Amniotic epithelial cell (primary cell): ENCODE results near the gene DCLK1.
"Not testable (repeated sequence)": the region's sequence is repeated elsewhere in the genome, so short reads cannot be mapped to it uniquely, and the experiment has no call there.

Experiments
- DNase-seq: peaks from one replicate; pipeline ENCODE4 v3.0.0-alpha.2; 2010; ENCODE audit warnings: low read depth

DCLK1 gene

DNA sequence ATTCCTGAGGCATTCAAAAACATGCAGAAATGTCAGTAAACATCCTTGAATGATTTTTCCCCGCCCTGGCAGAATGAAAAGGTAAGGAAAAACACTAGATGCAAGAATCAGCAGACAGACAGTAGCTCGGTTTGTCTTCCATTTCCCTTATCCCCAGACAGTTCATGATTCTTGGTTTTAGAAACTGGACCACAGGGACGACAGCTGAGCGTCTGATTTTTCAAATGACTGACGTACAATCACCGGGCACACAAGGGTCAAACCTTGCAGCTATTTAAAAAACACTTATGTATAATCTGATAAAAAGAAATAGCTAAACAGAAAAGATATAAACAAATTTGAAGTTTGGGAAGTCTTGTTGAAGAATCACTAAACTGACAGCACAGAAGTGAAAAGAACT lies 47.1 kb downstream of the DCLK1 start:
- no peak for DNase-seq

DNA sequence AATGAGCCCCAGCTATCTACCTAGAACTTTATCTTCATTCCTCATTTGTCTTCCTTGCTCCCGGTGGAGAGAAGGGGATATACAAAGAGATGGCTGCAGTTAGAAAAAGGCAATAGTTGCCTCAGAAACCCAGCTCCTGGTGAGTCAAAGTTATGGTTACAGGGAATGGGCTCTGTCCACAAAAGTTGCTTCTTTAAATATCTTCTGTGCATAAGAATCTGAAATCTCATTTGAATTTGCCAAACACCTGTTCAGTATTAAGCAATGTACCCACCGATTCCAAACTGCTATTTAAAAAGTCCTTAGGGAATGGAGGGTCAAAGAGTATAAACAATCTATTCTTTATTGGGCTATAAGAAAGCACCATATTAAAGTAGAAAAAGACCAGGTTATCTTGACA lies 48.4 kb downstream of the DCLK1 start:
- DNase-seq = no peak

DNA sequence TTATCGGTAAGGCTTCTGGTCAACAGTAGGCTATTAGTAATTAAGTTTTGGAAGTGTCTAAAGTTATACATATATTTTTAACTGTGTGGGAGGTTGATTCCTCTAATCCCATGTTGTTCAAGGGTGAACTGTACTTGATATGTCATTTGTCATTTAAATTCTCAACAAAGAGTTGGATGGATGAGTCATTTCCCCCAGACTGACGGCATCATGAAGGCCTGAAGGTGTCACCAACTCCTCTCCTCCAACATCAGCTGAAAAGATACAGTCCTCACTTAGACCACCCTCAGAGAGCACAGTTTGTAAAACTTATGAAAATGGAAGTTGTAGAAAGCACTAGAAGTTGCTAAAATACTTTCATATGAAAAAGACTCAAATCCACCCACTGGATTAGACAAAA lies 48.8 kb downstream of the DCLK1 start:
- DNase-seq = no peak

DNA sequence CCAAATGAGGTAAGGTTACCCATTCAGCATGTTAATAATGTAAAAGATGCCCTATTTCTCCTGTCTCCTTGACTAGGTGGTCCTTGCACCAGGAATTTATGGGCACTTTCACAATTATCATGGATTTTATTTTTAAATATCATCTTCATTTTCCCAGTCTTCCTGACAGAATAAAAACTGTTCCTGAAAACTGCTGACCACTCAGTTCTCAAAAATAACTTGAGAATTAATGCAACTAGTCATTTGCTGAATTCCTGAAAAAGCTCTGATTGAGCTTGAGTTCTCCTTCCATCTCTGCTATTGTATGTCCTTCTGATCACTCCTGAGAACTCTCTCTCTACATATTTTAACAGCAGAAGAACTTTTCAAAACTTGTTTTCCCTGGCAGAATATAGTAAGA lies 55.0 kb downstream of the DCLK1 start:
- DNase-seq = no peak

DNA sequence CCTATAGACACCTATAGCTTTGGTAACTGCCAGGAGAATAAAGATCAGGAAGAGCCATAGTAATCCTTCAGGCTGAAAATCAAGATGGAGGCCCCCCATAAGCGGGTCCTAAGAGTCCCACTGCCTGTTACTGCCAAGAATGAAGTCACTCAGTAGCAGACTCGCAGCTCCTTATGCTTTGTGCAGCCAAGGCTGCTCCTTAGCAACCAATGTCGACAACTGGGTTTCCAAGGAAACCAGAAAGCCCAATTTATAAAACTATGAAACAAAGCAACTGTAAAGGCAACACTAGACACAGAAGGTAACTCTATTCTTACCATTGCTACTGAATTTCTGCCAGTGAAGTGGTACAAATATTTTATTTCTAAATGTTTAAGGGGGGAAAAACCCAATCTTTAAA lies 56.5 kb downstream of the DCLK1 start:
- DNase-seq = no peak

DNA sequence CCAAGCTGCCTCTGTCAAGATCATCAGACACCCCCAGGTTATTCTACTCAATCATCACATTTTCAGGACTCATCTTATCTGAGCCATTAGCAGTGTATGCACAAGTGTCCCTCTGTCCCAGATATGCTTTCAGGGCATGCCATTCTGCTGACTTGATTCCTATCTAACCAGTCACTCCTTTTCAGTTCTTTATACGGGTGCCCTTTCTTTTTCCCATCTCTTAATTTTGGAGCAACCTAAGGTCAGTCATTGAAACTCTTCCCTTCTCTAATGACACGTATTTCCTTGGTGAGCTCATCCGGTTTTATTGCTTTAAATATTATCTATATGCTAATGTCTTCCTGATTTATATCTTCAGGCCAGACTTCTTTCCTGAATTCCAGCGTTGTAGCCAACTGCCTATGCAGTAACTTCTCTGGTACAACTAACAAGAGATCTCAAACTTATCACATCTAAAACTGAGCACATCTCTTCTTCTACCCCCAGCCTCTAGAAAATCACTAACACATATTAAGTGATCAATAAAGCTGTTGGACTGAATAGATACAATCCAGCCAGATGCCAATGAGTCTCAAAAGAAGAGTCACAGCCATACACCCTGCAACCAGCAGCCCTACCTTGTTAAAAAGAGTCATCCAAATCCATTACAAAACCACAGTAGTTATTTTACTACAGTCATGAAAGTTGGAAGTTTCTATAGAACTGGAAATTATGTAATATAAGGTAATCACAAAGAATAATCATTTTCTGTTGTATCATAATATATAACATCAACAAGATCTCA lies 58.8 kb downstream of the DCLK1 start:
- no peak for DNase-seq

DNA sequence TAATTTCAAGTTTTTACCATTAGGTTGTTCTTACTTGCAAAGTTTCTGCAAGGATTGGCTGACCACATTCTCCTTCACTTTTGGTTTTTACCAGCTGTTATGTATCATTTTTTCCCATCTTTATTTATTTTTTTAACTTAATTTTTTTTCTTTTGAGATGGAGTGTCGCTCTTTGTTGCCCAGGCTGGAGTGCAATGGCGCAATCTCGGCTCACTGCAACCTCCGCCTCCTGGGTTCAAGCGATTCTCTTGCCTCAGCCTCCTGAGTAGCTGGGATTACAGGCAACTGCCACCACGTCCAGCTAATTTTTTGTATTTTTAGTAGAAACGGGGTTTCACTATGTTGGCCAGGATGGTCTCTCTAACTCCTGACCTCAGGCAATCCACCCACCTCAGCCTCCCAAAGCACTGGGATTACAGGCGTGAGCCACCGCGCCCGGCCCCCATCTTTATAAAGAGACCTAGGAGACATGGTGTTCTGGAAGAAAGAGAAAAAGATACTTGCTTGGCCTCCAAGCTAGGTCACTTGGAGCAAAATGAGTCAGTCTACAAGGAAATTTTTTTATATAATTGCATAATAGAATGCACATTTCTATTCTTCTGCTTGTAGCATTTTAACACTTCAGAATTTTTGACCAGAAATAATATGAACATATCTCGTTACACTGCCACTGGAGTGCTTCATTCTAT lies 60.5 kb downstream of the DCLK1 start:
- DNase-seq = not testable (repeated sequence)

DNA sequence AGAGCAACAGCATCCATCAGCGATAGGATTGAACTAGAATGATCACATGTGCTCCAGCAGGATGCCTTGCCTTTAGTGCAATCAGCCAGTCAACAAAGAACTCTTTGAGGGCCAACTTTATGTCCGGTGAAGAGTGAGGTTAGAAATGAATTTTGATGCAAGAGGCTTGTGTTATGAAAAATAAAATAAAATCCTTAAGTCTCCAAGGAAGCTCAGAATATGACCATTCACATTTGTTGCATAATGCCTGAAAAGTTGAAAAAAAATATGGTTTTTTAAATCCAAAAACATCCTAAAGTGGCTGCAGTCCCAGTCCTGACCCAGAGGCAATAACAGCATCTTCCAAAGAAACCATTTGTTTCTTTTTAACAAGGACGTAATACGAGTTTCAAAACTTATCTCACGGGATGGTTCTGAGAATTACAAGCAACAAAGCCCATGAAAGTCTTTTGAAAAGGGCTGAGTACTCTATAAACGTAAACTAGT lies 61.3 kb downstream of the DCLK1 start:
- no peak for DNase-seq

DNA sequence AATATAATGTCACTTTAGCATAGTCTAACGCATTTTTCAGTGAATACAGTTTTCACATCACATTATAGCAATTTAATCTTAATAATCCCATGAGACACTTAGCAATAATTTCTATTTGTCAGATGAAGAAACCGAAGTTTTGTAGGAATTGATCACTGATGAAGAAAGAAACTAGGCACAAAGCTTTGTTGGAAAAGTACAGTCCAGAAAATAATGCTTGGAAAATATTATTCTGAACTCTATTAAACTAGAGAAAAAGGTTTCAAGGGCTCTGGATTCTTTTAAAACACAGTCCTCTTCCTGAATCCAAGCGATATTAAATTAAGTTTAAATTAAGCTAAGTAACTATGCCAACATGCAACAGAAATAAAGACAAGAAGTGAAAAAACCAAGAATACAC lies 62.2 kb downstream of the DCLK1 start:
- DNase-seq = no peak

DNA sequence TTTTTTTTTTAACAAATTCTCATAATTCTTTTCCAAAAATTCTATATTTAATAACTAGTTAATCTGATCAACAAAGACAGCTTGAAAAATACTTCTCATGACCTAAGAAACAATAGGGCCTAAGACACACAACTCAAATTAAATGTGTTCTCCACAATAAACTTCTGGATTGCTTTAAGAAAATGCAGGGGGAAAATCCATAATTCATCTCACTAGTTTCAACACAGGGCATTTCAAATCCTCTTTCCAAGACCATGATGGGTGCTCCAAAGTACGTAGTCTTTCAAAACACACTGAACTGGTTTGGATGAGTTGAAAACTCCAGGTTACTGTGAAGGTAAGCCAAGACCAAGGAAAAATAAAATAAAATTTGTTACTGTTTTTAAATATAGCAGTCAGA lies 62.6 kb downstream of the DCLK1 start:
- no peak for DNase-seq

DNA sequence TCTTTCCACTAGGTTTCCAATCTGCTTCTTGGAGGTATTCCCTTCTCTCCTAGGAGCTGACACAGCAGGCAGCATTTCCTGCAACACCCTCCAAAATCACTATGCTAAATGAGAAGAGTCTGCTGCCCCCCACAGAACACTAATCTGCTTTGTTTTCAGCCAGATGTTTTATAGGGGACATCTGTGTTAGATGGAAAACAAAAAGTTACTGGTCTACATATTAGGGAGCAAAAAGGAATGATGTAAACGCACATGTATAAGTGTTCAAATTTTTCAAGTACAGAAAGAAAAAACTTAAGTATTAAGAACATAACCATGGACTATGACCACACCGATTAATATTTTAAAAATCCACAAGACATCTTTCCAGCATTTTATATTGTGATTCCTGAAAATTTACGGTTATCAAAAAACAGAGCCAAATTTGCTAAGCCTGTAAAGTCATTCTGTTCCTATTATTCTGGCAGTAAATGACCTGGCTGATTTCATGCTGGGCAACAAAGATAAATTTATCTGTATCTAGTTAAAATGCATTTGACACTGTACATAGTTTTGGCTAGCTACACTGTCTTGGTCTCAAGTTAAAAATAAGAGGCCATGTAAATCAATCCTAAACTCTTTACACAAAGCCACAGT lies 63.3 kb downstream of the DCLK1 start:
- DNase-seq = no peak

DNA sequence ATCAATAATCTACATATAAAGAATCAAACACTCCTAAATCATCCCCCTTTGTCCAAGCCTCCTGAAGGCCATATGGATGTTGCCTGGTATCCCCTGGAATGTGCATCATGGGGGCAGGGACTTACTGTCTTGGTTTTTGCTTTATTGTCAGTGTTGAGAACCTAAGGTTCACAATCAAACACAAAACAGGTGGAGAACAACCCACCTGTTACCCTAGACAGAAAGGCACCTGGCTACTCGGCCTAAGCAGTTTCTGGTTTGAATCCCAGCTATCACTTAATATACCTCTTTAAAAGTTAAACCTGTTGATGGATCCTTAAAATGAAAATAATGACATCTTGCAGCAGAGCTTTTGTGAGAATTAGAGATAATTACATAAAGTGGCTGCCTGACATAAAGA lies 68.9 kb downstream of the DCLK1 start:
- no peak for DNase-seq

DNA sequence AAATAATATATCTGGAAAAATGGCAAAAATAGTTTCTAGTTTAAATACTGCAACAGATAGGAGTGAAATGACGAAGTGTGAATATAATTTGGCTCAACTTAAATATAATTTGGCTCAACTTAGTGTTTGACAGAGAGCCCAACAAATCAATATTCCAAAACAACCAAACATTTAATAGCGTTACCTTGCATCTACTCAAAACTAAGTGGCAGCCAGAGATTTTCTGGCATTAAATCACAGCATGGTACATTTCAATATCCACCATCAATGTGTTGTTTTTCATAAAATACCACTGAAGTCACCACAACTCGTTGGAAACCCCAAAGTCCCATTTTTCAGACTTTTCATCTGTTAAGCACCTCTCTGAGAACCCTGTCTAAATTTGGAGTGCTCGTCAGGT lies 69.6 kb downstream of the DCLK1 start:
- DNase-seq = no peak

DNA sequence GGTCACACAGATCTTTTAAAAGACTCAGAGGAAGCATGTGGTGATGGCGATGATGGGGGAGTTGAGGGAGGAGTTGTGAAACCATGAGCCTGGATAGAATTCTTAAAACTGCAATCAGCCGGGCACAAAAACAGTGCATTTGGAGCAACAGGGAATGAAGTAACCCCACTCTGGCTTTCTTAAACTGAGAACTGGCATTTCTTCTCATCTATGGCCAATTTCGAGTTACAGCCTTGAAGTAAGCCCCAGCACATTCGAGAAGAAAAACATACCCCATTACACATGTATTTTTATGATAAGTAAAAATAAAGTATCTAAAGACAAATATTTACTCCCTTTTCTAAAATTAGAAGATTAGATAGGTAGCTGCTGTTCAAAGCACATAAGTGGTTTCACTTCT lies 70.1 kb downstream of the DCLK1 start:
- DNase-seq = no peak

DNA sequence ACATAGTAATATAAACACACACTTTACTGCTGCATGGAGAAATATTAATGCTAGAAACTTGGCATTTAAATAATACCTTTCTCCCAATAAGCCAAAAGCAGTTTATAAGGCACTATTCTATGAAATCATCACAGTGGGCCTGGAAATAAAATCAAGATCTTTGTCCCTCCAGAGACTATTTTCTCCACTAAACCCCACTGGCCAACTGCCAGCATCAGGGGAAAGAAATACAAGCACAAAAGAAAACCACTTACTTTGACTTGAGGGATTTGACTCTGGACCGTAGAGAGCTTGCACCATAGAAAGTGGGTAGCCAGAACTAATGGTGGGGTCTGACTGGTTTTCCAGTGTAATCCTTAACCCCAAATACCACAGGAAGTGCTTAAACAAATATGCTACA lies 71.9 kb downstream of the DCLK1 start:
- no peak for DNase-seq

DNA sequence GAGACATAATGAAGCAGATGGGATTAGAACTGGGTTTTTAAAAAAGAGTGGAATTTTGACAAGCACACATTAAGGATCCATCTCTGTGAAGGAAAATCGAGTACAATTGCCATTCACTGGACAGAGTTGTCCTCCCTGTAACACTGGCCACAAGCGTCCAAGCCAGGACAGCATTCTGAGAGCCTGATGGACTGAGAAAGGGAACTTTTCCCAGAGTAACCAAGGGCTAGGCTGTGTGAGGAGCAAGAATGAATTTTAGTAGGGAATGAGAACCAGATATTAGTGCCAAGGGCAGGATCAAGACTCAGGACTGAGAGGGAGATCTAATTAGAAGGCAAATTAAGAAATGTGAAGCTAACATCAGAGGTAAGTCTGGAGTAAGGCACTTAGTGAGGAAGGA lies 73.1 kb downstream of the DCLK1 start:
- no peak for DNase-seq

DNA sequence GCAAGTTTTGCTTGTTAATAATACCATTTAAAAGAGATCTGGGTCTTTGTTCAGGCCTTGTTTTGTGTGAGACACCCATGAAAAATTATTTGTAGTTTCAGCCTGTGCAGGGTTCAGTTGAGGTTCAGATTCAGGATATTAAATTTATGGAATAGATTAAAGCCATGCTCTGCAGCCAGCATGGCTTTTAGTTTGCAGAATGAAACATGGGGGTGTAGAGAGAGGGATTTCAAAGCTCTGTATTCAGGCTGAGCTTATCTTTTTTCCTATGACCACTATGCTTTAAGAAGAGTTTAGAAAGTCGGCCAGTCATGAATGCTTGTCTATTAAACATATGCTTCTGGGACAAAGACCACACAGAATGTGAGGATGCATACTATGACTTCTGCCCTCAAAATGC lies 73.6 kb downstream of the DCLK1 start:
- DNase-seq = no peak

DNA sequence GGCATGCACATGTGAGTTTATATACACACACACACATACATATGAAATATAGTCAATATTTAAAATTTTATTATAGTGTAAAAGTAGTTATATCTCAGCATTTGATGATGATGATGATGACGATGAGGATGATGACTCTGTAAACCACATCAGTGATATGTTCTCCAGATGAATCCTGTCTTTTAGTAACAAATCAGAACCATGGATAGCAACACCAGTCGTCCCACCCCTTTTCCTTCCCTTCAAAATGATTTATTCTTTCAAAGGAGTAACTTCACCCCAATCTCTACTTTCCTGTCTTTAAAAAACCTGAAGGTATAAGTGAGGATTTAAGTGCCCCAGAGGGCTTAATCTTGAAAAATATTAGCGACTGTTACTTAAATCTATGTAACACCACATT lies 74.1 kb downstream of the DCLK1 start:
- peak; percentile 19 for DNase-seq

DNA sequence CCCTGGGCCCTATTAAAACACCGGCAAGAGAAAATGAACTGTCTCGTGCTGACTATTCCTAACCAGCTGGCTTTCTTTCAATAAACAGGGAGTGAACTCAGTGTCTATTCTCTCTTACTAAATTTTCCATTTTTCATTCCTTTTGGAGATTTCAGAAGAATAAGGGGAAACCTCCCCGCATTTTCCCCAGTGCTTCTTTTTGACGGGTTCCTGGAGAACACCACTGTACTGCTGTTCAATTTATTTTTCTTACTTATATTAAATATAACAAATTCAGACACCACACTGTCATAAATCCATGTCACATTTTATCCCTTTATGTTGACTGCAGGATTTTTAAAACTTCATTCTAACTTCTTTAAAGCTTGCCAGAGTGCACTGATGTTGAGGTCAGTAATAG lies 75.8 kb downstream of the DCLK1 start:
- no peak for DNase-seq

DNA sequence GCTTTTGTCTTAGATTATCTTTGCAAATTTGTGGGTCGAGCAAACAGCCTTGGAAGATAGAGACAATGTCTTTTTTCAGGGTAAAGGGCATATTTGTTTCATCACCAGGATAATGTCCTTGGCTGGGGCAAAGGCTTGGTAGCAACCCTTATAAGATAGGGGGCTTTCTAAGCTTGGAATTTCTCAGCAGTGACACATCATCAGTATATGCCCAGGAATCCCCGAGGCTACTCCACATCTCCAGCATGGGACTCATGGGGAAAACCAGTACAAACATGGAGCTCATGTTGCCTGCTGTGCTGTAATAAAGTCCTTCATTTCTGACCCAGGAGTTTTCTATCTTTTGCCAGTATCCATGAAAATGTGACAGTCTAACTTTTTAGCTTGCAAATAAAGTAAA lies 77.1 kb downstream of the DCLK1 start:
- no peak for DNase-seq

DNA sequence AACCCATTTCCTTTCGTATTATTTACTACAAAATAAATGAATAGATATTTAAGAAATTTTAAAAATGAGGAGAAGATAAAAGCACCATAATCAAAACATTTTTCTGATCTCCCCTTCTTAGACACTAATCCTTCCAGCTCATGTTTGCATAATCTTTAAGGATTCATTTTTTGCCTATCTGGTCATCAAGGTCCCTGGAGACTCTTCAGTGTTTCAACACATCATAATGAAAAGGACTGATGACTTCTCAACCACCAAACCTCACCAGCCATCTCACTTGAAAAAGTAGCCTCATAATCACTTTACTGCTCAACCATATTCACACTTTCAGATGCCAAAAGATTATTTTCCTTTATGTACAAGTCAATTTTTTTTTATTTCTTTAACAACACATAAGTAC lies 80.1 kb downstream of the DCLK1 start:
- DNase-seq = no peak

DNA sequence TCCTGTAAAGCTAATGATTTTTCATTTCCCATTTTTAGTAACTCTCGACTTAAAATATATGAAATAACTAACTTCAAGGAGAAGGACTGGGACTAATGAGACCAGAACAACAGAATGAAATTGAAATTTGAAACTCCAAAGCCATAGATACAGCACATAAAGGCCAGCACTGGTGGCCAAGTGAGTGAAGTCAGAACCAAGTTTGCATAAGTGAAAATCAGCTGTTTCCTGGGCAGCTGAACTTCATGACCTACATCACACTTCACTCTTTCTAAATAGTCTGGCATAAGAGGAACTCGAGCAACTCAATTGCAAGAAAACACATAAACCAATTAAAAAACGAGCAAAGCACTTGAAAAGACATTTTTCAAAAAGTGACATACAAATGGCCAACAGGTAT lies 84.5 kb downstream of the DCLK1 start:
- DNase-seq = no peak

DNA sequence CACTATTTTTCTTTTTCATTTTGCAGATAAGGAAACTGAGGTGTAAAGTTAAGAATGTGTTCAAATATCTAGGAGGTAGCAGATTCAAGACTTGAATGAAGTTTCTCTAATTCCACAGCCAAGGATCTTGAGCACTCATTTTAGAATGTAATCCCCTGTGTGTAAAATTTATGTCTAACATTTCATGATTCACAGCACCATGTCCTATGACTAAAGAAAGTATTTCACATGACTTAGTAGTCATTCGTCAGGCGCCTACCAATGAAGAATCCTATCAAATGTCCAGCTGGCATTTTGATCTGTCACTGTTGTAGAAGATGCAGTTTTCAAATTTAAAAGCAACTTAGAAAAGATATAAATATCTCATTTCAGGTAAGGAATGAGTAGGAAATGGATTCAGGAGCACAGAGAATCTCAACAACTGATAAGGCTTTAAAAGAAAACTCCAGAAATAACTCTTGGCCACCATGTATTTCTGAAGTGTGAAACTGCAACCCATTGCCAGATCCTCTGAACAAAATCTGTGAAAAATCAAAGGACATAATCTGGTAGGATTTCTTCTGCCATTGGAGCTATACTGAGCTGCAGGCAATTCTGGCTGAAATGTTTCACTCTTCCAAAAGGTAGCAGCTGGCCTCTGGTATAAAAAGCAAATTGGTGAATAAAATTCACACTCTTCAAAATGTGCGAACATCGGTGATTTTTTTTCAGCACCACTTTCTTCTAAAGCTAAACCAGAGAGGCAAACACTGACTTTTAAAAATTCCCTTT lies 92.2 kb downstream of the DCLK1 start:
- DNase-seq = peak; percentile 54
